H1 (cell line): Measurements from ENCODE around the gene C5orf34.

Experiments
- ASH2L ChIP-seq: fragments of 200-600, 300-600 bp; sonication (generic); IDR thresholded peaks from one replicate; pipeline ENCODE4 v1.7.1; 2017; ENCODE audit warnings: low read length
- CTCF ChIP-seq, 3 experiments: IDR thresholded peaks; 1 replicate in 2 of 3; 2 replicates in 1 of 3; pipeline versions ENCODE4 v1.5.1 to v1.6.1; 2011; ENCODE audit warnings: low read length in 3 of 3, mild to moderate bottlenecking in 3 of 3, inconsistent platforms in 2 of 3, low read depth in 1 of 3, moderate library complexity in 1 of 3; ENCODE audit not compliant: insufficient read depth in 1 of 3; ENCODE audit errors: control extremely low read depth in 1 of 3
- EP300 ChIP-seq, 2 experiments: IDR thresholded peaks; 1 replicate in 1 of 2; 2 replicates in 1 of 2; pipeline ENCODE4 v1.6.1; 2011 to 2012; ENCODE audit warnings: low read depth in 2 of 2, low read length in 2 of 2, mild to moderate bottlenecking in 2 of 2, borderline replicate concordance in 1 of 2, inconsistent platforms in 1 of 2, moderate library complexity in 1 of 2
- EZH2 ChIP-seq: fragments of 200-600 bp; sonication (generic); IDR thresholded peaks from 2 replicates; pipeline ENCODE4 v1.7.1; 2012; ENCODE audit warnings: low read depth, mild to moderate bottlenecking, moderate library complexity, low read length, inconsistent platforms; ENCODE audit not compliant: severe bottlenecking
- GTF2F1 ChIP-seq: IDR thresholded peaks from 2 replicates; pipeline ENCODE4 v1.6.1; 2012; ENCODE audit warnings: low read depth, low read length, improper control_type of control experiment, borderline replicate concordance
- POLR2AphosphoS5 ChIP-seq: IDR thresholded peaks from 2 replicates; pipeline ENCODE4 v1.6.1; 2011; ENCODE audit warnings: low read depth, low read length
- TAF1 ChIP-seq: IDR thresholded peaks from 2 replicates; pipeline ENCODE4 v1.6.1; 2011; ENCODE audit warnings: mild to moderate bottlenecking, low read depth, low read length
- TEAD4 ChIP-seq: IDR thresholded peaks from 2 replicates; pipeline ENCODE4 v1.6.1; 2012; ENCODE audit warnings: low read depth, low read length, inconsistent platforms, mixed read lengths

GRCh38 chr5:43482490-43483297, 32.3 kb downstream of the C5orf34 start:
- TF ChIP-seq CTCF (IDR thresholded peaks at IDR 0.05; ENCODE audit: control extremely low read depth in 1 of 3, insufficient read depth in 1 of 3, low read depth in 1 of 3, low read length in 3 of 3) = no peak
- no peak for TF ChIP-seq ASH2L
- TF ChIP-seq EP300 (IDR thresholded peaks at IDR 0.05; ENCODE audit: borderline replicate concordance in 1 of 2, low read depth in 2 of 2, low read length in 2 of 2) = no peak
- no peak for TF ChIP-seq TAF1
- TF ChIP-seq EZH2 = no peak
- no peak for TF ChIP-seq GTF2F1
- no peak for TF ChIP-seq TEAD4
- TF ChIP-seq POLR2AphosphoS5 = no peak
